A549 (cell line): ENCODE results near the gene DAGLA.

ENCODE experiments used
- HDAC2 ChIP-seq: fragments of 200-600 bp; sonication (generic); IDR thresholded peaks from 2 replicates; pipeline ENCODE4 v1.6.1; 2016
- POLR2A ChIP-seq: IDR thresholded peaks from 2 replicates; pipeline ENCODE4 v1.6.1; 2012; ENCODE audit warnings: mild to moderate bottlenecking, low read length
- POLR2AphosphoS2 ChIP-seq: conservative IDR thresholded peaks from 2 replicates; pipeline ENCODE4 v1.6.1; 2012; ENCODE audit warnings: low read length, improper control_type of control experiment, inconsistent platforms
- RNF2 ChIP-seq: fragments of 200-600 bp; sonication (generic); IDR thresholded peaks from 2 replicates; pipeline ENCODE4 v1.6.1; 2016; ENCODE audit warnings: low read depth, mild to moderate bottlenecking, antibody characterized with exemption, moderate library complexity, borderline replicate concordance
- SMC3 ChIP-seq: fragments of >200 bp; sonication (Bioruptor Twin); formaldehyde crosslinking; IDR thresholded peaks from 3 replicates; pipeline ENCODE4 v1.6.1; 2018; ENCODE audit warnings: inconsistent platforms
- TF ChIP-seq, protein P1 (sequence below): fragments of >200 bp; sonication (Bioruptor Twin); formaldehyde crosslinking; IDR thresholded peaks from 3 replicates; pipeline ENCODE4 v1.5.1; 2016
- TF ChIP-seq, protein P2 (sequence below): IDR thresholded peaks from 2 replicates; pipeline ENCODE4 v1.6.1; 2012

DNA sequence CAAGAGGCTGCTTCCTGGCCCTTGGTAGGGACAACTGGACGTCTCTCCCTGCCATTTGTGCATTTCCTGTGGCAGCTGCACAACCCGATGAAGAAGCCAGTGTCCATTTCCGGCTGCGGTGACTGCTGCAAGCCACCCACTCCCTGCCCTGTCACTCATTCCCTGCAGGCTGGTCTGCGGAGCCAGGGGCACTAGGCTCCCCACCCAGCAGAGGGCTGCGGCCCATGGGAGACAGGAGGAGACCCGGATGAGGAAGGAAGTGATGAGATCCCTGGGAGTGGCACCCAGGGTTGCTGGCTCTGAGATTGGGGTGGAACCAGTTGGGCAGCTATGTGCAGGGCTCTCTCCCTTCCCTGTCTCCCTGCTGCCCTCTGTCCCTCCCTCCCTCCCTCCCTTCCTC lies 62.2 kb downstream of the DAGLA start:
- TF ChIP-seq, protein P1, sequence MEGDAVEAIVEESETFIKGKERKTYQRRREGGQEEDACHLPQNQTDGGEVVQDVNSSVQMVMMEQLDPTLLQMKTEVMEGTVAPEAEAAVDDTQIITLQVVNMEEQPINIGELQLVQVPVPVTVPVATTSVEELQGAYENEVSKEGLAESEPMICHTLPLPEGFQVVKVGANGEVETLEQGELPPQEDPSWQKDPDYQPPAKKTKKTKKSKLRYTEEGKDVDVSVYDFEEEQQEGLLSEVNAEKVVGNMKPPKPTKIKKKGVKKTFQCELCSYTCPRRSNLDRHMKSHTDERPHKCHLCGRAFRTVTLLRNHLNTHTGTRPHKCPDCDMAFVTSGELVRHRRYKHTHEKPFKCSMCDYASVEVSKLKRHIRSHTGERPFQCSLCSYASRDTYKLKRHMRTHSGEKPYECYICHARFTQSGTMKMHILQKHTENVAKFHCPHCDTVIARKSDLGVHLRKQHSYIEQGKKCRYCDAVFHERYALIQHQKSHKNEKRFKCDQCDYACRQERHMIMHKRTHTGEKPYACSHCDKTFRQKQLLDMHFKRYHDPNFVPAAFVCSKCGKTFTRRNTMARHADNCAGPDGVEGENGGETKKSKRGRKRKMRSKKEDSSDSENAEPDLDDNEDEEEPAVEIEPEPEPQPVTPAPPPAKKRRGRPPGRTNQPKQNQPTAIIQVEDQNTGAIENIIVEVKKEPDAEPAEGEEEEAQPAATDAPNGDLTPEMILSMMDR = no peak
- no peak for TF ChIP-seq POLR2A
- TF ChIP-seq RNF2 = no peak
- no peak for TF ChIP-seq SMC3
- no peak for TF ChIP-seq HDAC2
- TF ChIP-seq POLR2AphosphoS2 = no peak
- TF ChIP-seq, protein P2, sequence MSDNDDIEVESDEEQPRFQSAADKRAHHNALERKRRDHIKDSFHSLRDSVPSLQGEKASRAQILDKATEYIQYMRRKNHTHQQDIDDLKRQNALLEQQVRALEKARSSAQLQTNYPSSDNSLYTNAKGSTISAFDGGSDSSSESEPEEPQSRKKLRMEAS = no peak
